Measurements from ENCODE around the gene NRG2. TPM values are rescaled to one million over a fixed set of nuclear protein-coding genes. Genes with fewer than 3 reads are reported as not detected.

NRG2 gene
- polyA plus RNA-seq, 3 donors, result 0.01 TPM; not detected in 2

GRCh38 chr5:139862313-139862712 lies 180.8 kb downstream of the NRG2 start:
- peaks cover 6 to 14% (median 9%) of the 10 kb centered on the region in 3 donors for H3K27me3 Mint-ChIP-seq (ENCODE audit: low read depth in 3 of 3)
- peaks cover 2% of the 10 kb centered on the region for H3K4me1 Mint-ChIP-seq
- H3K36me3 ChIP-seq (replicated peaks in 1 of 2; ENCODE audit: control insufficient read depth in 1 of 2, insufficient read depth in 2 of 2, low read length in 2 of 2), result no peaks in the 10 kb centered on the region
- H2AFZ ChIP-seq (ENCODE audit: insufficient read depth, low read depth, low read length, poor library complexity, severe bottlenecking), result no peak overlapping the region
- no peak for TF ChIP-seq CTCF (IDR thresholded peaks at IDR 0.05)
- WGBS (ENCODE audit: insufficient coverage), result 100% methylated on average over 2 of the region's 2 CpGs
- H3K9me3 ChIP-seq (replicated peaks in 1 of 2; ENCODE audit: control insufficient read depth in 1 of 2, insufficient read depth in 1 of 2, low read length in 2 of 2), result no peaks in the 10 kb centered on the region
- H3K9ac ChIP-seq (ENCODE audit: insufficient read depth, low read length, poor library complexity, severe bottlenecking), result no peak overlapping the region
- H3K79me2 ChIP-seq (ENCODE audit: insufficient read depth, low read length), result no peaks in the 10 kb centered on the region
- no peaks in the 10 kb centered on the region for H3K9me3 Mint-ChIP-seq
- no peak overlapping the region for H3K27ac Mint-ChIP-seq
- H3K4me3 Mint-ChIP-seq, result no peak overlapping the region
- no peak overlapping the region for H3K4me3 ChIP-seq (replicated peaks in 1 of 3; ENCODE audit: low read depth in 2 of 3, low read length in 3 of 3)
- no peak overlapping the region for H3K4me2 ChIP-seq (replicated peaks; ENCODE audit: extremely low read depth, low read length, poor library complexity, severe bottlenecking)
- H3K27ac ChIP-seq (ENCODE audit: low read depth in 1 of 2, low read length in 2 of 2), result no peak overlapping the region
- peak in 1 of 3 donors; percentile 35 for DNase-seq
- H3K27me3 ChIP-seq (ENCODE audit: control insufficient read depth in 2 of 2, insufficient read depth in 2 of 2, low read length in 2 of 2), result no peaks in the 10 kb centered on the region
- no peaks in the 10 kb centered on the region for H3K36me3 Mint-ChIP-seq
- H4K20me1 ChIP-seq (ENCODE audit: insufficient read depth, low read length), result no peaks in the 10 kb centered on the region
- no peaks in the 10 kb centered on the region for H3K4me1 ChIP-seq (ENCODE audit: control insufficient read depth in 1 of 2, insufficient read depth in 2 of 2, low read length in 2 of 2)
- intact Hi-C loops (cut with micrococcal nuclease), result loop anchor here in 1 of 2 donors (5.0 kb wide), 1 partner anchor 70 kb away; no protein-coding TSS in a partner anchor

- no peak overlapping the region for H3K4me2 ChIP-seq (replicated peaks; ENCODE audit: extremely low read depth, low read length, poor library complexity, severe bottlenecking)
- no peak overlapping the region for H3K4me3 Mint-ChIP-seq
- H3K27me3 Mint-ChIP-seq (ENCODE audit: low read depth in 3 of 3), result peaks cover 6 to 13% (median 6%) of the 10 kb centered on the region in 3 donors
These were observed 181.3 kb downstream of the NRG2 start for GRCh38 chr5:139861889-139862207.

More at GRCh38 chr5:139861889-139862207, 181.3 kb downstream of the NRG2 start:
- H2AFZ ChIP-seq (ENCODE audit: insufficient read depth, low read depth, low read length, poor library complexity, severe bottlenecking), result no peak overlapping the region
- Mint-ChIP-seq H3K4me1 (peaks cover 2% of the 10 kb centered on the region), H3K36me3 (no peaks in the 10 kb centered on the region), H3K27ac (no peak overlapping the region), H3K9me3 (no peaks in the 10 kb centered on the region)
- WGBS (ENCODE audit: insufficient coverage), result 92% methylated on average over 4 of the region's 4 CpGs
- no peaks in the 10 kb centered on the region for H3K9me3 ChIP-seq (replicated peaks in 1 of 2; ENCODE audit: control insufficient read depth in 1 of 2, insufficient read depth in 1 of 2, low read length in 2 of 2)
- H3K79me2 ChIP-seq (ENCODE audit: insufficient read depth, low read length), result no peaks in the 10 kb centered on the region
- intact Hi-C loops (cut with micrococcal nuclease), result loop anchor here in 1 of 2 donors (5.0 kb wide), 1 partner anchor 70 kb away; no protein-coding TSS in a partner anchor
- no peak overlapping the region for H3K9ac ChIP-seq (ENCODE audit: insufficient read depth, low read length, poor library complexity, severe bottlenecking)
- H3K4me3 ChIP-seq (replicated peaks in 1 of 3; ENCODE audit: low read depth in 2 of 3, low read length in 3 of 3), result no peak overlapping the region
- no peaks in the 10 kb centered on the region for H4K20me1 ChIP-seq (ENCODE audit: insufficient read depth, low read length)
- no peak for DNase-seq
- TF ChIP-seq CTCF (IDR thresholded peaks at IDR 0.05), result no peak
- H3K4me1 ChIP-seq (ENCODE audit: control insufficient read depth in 1 of 2, insufficient read depth in 2 of 2, low read length in 2 of 2), result no peaks in the 10 kb centered on the region
- H3K36me3 ChIP-seq (replicated peaks in 1 of 2; ENCODE audit: control insufficient read depth in 1 of 2, insufficient read depth in 2 of 2, low read length in 2 of 2), result no peaks in the 10 kb centered on the region
- no peaks in the 10 kb centered on the region for H3K27me3 ChIP-seq (ENCODE audit: control insufficient read depth in 2 of 2, insufficient read depth in 2 of 2, low read length in 2 of 2)
- H3K27ac ChIP-seq (ENCODE audit: low read depth in 1 of 2, low read length in 2 of 2), result no peak overlapping the region
